ENCODE data around the gene CCNDBP1. TPM values are rescaled to one million over a fixed set of nuclear protein-coding genes. Genes with fewer than 3 reads are reported as not detected.
A peak's percentile ranks its signal among the peaks of the same experiment; 100 is the strongest.
"Not testable (repeated sequence)": the region's sequence is repeated elsewhere in the genome, so short reads cannot be mapped to it uniquely, and the experiment has no call there.

CCNDBP1 gene
- total RNA-seq, 1 donor from 2014 or later: 71.0 TPM

DNA sequence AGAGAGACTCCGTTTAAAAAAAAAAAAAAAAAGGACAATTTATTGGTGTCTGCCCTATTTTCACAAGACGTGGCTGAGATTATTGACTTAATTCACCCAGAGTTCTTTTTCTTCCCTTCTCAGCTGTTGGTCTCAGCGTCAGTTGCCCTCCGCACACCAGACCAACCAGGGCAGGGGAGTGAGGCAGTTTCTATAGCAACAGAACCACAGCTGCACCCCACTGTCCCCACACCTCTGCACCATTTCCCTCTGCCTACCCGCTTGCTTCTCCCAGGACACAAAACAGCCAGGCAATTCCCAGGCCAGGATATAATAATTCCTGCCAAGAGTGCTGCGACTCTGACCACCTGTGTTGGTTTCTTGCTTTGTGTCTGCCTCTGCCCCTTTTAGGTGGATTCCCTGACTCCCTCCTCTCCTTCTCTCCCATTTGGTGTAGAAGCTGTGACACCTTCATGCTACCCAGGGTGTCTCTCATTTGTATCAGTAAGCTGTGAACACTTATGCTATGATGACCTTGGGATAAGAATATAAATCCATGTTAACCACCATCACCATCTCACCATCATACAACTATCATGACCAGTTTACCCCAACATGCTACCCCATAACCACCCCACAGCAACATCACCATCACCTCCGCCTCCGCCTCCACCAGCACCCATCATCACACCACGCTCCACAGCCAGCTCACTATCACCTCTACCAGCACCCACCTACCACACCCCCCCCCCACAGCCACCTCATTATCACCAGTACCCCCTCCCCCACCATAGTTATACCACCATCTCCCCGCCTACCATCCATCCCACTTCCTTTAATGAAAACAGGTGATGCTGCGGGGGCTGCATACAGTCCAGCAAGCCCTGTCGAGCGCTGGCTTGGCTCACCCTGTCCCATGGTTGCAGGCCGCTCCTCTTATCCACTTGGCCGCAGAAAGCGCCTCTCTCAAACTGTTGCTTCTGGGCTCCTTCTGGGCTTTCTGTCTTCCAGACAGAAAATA lies 35.0 kb downstream of the CCNDBP1 start:
- TF ChIP-seq, protein P1, sequence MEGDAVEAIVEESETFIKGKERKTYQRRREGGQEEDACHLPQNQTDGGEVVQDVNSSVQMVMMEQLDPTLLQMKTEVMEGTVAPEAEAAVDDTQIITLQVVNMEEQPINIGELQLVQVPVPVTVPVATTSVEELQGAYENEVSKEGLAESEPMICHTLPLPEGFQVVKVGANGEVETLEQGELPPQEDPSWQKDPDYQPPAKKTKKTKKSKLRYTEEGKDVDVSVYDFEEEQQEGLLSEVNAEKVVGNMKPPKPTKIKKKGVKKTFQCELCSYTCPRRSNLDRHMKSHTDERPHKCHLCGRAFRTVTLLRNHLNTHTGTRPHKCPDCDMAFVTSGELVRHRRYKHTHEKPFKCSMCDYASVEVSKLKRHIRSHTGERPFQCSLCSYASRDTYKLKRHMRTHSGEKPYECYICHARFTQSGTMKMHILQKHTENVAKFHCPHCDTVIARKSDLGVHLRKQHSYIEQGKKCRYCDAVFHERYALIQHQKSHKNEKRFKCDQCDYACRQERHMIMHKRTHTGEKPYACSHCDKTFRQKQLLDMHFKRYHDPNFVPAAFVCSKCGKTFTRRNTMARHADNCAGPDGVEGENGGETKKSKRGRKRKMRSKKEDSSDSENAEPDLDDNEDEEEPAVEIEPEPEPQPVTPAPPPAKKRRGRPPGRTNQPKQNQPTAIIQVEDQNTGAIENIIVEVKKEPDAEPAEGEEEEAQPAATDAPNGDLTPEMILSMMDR (IDR thresholded peaks at IDR 0.05): no peak
- Histone ChIP-seq H3K9me3 (no peaks in the 10 kb centered on the region), H3K4me1 (no peaks in the 10 kb centered on the region), H3K36me3 (no peaks in the 10 kb centered on the region), H3K4me3 (no peak overlapping the region), H3K27me3 (ENCODE audit: low read depth) (no peaks in the 10 kb centered on the region), H3K27ac (no peak overlapping the region)
- intact Hi-C loops (cut with DNase I): loop anchor here (10.0 kb wide), 1 partner anchor 65 kb away; no protein-coding TSS in a partner anchor
- DNase-seq (no peak), ATAC-seq (no peak)

DNA sequence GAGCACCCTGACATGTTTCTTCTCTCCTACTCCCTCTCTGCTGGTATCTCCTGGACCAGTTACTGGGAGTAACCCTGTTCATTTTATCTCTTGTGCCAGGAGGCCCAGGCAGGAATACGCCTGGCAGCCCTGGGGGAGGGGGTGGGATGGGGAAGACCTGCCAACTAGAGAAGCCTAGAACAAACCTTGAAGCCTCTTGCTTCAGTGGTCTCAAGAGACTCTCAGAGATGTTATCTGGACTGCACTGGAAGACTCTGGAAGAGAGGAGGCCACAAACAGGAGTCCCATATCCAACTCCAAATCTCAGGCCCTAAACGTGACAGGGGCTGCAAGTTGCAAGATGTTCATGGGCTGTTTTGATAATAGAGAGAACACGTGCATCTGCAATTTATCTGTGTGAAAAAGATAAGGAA lies 35.8 kb downstream of the CCNDBP1 start, which contains the start of gene EPB42:
Gene EPB42, minus strand, starts transcription at position 28 of the 413 bp plus-strand sequence. CDS start 193 bp downstream, outside the sequence.
- Histone ChIP-seq H3K27me3 (ENCODE audit: low read depth) (no peaks in the 10 kb centered on the region), H3K27ac (no peak within 1 kb of the TSS), H3K4me3 (no peak within 1 kb of the TSS), H3K36me3 (no peaks in the 10 kb centered on the region), H3K4me1 (no peaks in the 10 kb centered on the region), H3K9me3 (no peaks in the 10 kb centered on the region)
- TF ChIP-seq, protein P1 (IDR thresholded peaks at IDR 0.05): no peak
- ATAC-seq: no peak
- intact Hi-C loops (cut with DNase I): loop anchor here (10.0 kb wide), 1 partner anchor 64 kb away; no protein-coding TSS in a partner anchor
- no peak for DNase-seq

DNA sequence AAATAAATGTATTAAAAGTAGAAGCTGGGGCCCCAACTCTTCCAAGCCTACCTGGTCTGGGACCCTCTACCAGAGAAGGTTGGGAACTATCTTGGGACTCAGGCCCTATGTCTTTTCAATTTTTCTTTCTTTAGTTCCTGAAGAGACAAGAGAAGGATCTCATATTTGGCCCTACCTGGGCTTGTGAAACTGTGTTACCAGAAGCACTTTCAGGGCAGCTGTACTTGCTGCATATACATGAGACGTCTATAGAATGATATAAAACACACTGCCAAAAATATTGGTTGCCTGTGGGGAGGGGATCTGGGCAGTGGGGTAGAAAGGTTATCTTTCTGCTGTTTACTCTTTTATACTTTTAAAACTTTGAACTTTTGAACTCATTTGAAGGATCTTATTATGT lies 36.2 kb downstream of the CCNDBP1 start:
- Histone ChIP-seq H3K27me3 (ENCODE audit: low read depth) (no peaks in the 10 kb centered on the region), H3K4me1 (no peaks in the 10 kb centered on the region), H3K36me3 (no peaks in the 10 kb centered on the region), H3K4me3 (no peak overlapping the region), H3K9me3 (no peaks in the 10 kb centered on the region), H3K27ac (no peak overlapping the region)
- TF ChIP-seq, protein P1 (IDR thresholded peaks at IDR 0.05): no peak
- no peak for ATAC-seq
- no peak for DNase-seq
- intact Hi-C loops (cut with DNase I): loop anchor here (10.0 kb wide), 1 partner anchor 63 kb away; no protein-coding TSS in a partner anchor

DNA sequence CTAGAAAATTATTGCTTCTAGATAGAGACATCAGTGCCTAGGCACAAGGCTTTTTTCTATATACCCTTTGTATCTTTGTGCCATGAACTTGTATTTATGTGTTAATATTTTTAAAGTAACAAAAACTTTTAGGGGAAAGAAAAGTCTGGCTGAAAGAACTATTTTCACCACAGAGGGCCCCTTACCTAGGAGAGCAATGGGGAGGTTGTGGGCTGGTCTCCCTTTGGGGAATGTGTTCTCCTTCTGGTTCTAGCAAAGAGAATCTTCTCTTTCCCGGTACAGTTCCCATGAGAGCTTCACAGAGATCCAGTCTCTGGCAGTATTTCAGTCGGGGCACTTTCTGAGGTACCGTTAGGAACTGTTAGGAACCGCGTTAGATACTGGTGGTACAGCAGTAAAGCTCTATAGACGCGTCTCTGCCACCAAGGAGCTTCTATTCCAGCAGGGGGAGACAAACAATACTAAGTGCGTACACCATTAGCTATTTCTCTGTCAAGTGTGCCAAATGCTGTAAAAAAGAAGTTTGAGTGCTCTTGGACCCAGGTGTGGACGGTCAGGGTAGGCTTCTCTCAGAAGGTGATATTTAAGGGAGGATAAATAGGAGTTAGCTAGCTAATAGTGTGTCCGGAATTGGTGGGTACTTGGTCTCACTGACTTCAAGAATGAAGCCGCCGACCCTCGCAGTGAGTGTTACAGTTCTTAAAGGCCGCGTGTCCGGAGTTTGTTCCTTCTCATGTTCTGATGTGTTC lies 40.2 kb downstream of the CCNDBP1 start:
- TF ChIP-seq, protein P1 (IDR thresholded peaks at IDR 0.05): peak; percentile 74
- intact Hi-C loops (cut with DNase I): loop anchor here (10.0 kb wide), 1 partner anchor 59 kb away; no protein-coding TSS in a partner anchor
- Histone ChIP-seq H3K27me3 (ENCODE audit: low read depth) (no peaks in the 10 kb centered on the region), H3K27ac (no peak overlapping the region), H3K9me3 (no peaks in the 10 kb centered on the region), H3K36me3 (no peaks in the 10 kb centered on the region), H3K4me3 (no peak overlapping the region), H3K4me1 (no peaks in the 10 kb centered on the region)
- DNase-seq (no peak), ATAC-seq (peak; percentile 78 to 82)

DNA sequence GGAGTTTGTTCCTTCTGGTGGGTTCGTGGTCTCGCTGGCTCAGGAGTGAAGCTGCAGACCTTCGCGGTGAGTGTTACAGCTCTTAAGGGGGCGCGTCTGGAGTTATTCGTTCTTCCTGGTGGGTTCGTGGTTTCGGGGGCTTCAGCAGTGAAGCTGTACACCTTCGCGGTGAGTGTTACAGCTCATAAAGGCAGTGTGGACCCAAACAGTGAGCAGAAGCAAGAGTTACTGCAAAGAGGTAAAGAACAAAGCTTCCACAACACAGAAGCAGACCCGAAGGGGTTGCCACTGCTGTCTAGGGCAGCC lies 40.7 kb downstream of the CCNDBP1 start:
- intact Hi-C loops (cut with DNase I): loop anchor here (10.0 kb wide), 1 partner anchor 59 kb away; no protein-coding TSS in a partner anchor
- DNase-seq; H3K27ac ChIP-seq; ATAC-seq; H3K36me3 ChIP-seq; H3K4me3 ChIP-seq; H3K27me3 ChIP-seq (ENCODE audit: low read depth); H3K4me1 ChIP-seq; H3K9me3 ChIP-seq: not testable (repeated sequence)
